HepG2 (cell line): ENCODE data around the gene FAP. TPM values are rescaled to one million over a fixed set of nuclear protein-coding genes. Genes with fewer than 3 reads are reported as not detected.

ENCODE experiments used
- ATAC-seq: fragments of 200-7000 bp; cut with Tn5 transposase; 3 replicates; pipeline ENCODE4 v1.9.1; 2020; ENCODE audit warnings: mild to moderate bottlenecking, moderate library complexity
- BruUV-seq: library from RNA; stranded (reverse); fragments of 400-500 nt; replicated peaks from 2 replicates; lab custom pipeline; 2021; lab: Mats Ljungman, UMichigan
- CTCF ChIA-PET: fragments of 300-600 bp; formaldehyde crosslinking; extraction: SDS; loops from one replicate; lab custom pipeline; 2021; ENCODE audit warnings: low total read pairs, inconsistent platforms, low intra/inter-chr PET ratio; lab: Yijun Ruan, JAX
- POLR2A ChIA-PET: fragments of 350-600 bp; sonication (Branson Sonifier 250); formaldehyde crosslinking; loops from one replicate; lab custom pipeline; 2020; ENCODE audit warnings: antibody characterized with exemption, inconsistent platforms; lab: Yijun Ruan, JAX
- DNase-seq: peaks from one replicate; pipeline ENCODE4 v3.0.0-alpha.2; 2015; ENCODE audit warnings: low spot score
- FAIRE-seq: peaks from 3 replicates; lab custom pipeline; 2011; peaks lifted over from hg19 to GRCh38; lab: Jason Lieb, UNC
- H2AFZ ChIP-seq: one replicate; pipeline ENCODE4 v1.6.1; 2011; ENCODE audit warnings: low read length, inconsistent platforms
- H3K27ac ChIP-seq: fragments of 300-600 bp; 3 replicates; pipeline ENCODE4 v1.8.0; 2011; ENCODE audit warnings: mixed run types, mild to moderate bottlenecking, mixed read lengths, low read length, inconsistent platforms; ENCODE audit not compliant: insufficient read depth; ENCODE audit errors: extremely low read length
- H3K27me3 ChIP-seq, 2 experiments: fragments of 200-600 bp in 1 of 2; 2 replicates in 1 of 2; 3 replicates in 1 of 2; pipeline versions ENCODE4 v1.6.0 to v1.8.0; 2011; ENCODE audit warnings: low read length in 2 of 2, mild to moderate bottlenecking in 2 of 2, moderate library complexity in 2 of 2, inconsistent platforms in 1 of 2; ENCODE audit not compliant: insufficient read depth in 2 of 2, control insufficient read depth in 1 of 2
- H3K36me3 ChIP-seq, 2 experiments: fragments of 200-600 bp in 1 of 2; replicated peaks in 1 of 2; 2 replicates in 1 of 2; 3 replicates in 1 of 2; pipeline versions ENCODE4 v1.5.1 to v1.8.0; 2011; ENCODE audit warnings: low read length in 2 of 2, inconsistent platforms in 1 of 2; ENCODE audit not compliant: insufficient read depth in 2 of 2, control insufficient read depth in 1 of 2
- H3K4me1 ChIP-seq: 2 replicates; pipeline ENCODE4 v1.5.1; 2012; ENCODE audit warnings: low read length, inconsistent platforms; ENCODE audit not compliant: insufficient read depth
- H3K4me2 ChIP-seq: 2 replicates; pipeline ENCODE4 v1.6.0; 2011; ENCODE audit warnings: low read depth, low read length, inconsistent platforms
- H3K4me3 ChIP-seq, 3 experiments: fragments of 200-600 bp in 1 of 3; sonication (generic), shearing (Covaris generic) in 1 of 3; replicated peaks in 1 of 3; 2 replicates each; pipeline ENCODE4 v1.5.1; 2011 to 2016; ENCODE audit warnings: low read length in 3 of 3, inconsistent platforms in 2 of 3, low read depth in 2 of 3, mild to moderate bottlenecking in 2 of 3, control low read depth in 1 of 3, mixed read lengths in 1 of 3; ENCODE audit not compliant: insufficient read depth in 1 of 3
- H3K79me2 ChIP-seq: one replicate; pipeline ENCODE4 v1.6.1; 2011; ENCODE audit warnings: low read length, inconsistent platforms; ENCODE audit not compliant: insufficient read depth
- H3K9ac ChIP-seq: 2 replicates; pipeline ENCODE4 v1.6.0; 2011; ENCODE audit warnings: mild to moderate bottlenecking, low read depth, low read length, inconsistent platforms; ENCODE audit not compliant: insufficient read depth
- H3K9me3 ChIP-seq: 2 replicates; pipeline ENCODE4 v1.5.1; 2012; ENCODE audit warnings: mild to moderate bottlenecking, low read length
- H4K20me1 ChIP-seq: 2 replicates; pipeline ENCODE4 v1.6.0; 2011; ENCODE audit warnings: inconsistent platforms, mild to moderate bottlenecking, low read length, moderate library complexity; ENCODE audit not compliant: insufficient read depth
- ZBTB2 ChIP-seq: sonication (generic); formaldehyde crosslinking; IDR thresholded peaks from 2 replicates; pipeline ENCODE4 v1.8.0; 2022; ENCODE audit warnings: low read depth, missing genetic modification reagents
- ZNF142 ChIP-seq: sonication (generic); formaldehyde crosslinking; IDR thresholded peaks from 2 replicates; pipeline ENCODE4 v1.4.0; 2020; ENCODE audit warnings: missing genetic modification reagents
- WGBS: methylation state at CpG from one replicate; pipeline ENCODE4 v1.1.6; 2017; ENCODE audit warnings: low lambda C conversion rate; 5-methylcytosine and 5-hydroxymethylcytosine counted together
- in situ Hi-C: cut with HindIII; loops from 2 replicates; pipeline ENCODE4 v1.10.0; 2017; ENCODE audit warnings: low pct_unique_long_range_greater_than_20kb; ENCODE audit not compliant: extremely low pct_ligation_motif_present
- intact Hi-C: fragments of 100-400 bp; cut with micrococcal nuclease; formaldehyde crosslinking; loops from one replicate; pipeline ENCODE4 v1.10.0; 2022; ENCODE audit not compliant: unreplicated experiment
- polyA plus RNA-seq, 8 experiments: library from polyadenylated mRNA; depleted of rRNA in 3 of 8; stranded (reverse) in 7 of 8; unstranded in 1 of 8; fragments of >200 nt; fragmentation: Illumina TruSeq in 4 of 8; extraction: Trizol in 4 of 8; gene quantifications; 2 replicates each; pipeline versions ENCODE4 v1.2.1 to v1.2.3, GENCODE V29; 2011 to 2016; ENCODE audit warnings: low read depth in 4 of 8, missing spikeins in 1 of 8, mixed read lengths in 1 of 8; ENCODE audit not compliant: insufficient read depth in 1 of 8
- total RNA-seq, 5 experiments: library from RNA; depleted of rRNA; stranded (reverse); fragments of >200 nt; fragmentation: Illumina TruSeq; extraction: Trizol; gene quantifications; 2 replicates each; pipeline ENCODE4 v1.2.3, GENCODE V29; 2016; ENCODE audit warnings: low read depth in 1 of 5

Gene FAP
- total and polyA plus RNA-seq, 2 of the 13 experiments (the other 11 are each of a cell fraction or from before 2014, with no cell fraction given) = not detected

- intact Hi-C loops = no loop called here
These were observed 42.6 kb downstream of the FAP start for GRCh38 chr2:162200636-162201035.

More at GRCh38 chr2:162200636-162201035, 42.6 kb downstream of the FAP start:
- ATAC-seq (no peak), FAIRE-seq (no peak), DNase-seq (no peak)
- CTCF ChIA-PET = no interaction called here
- Histone ChIP-seq H2AFZ (no peak overlapping the region), H3K27me3 (peaks cover 0 to 17% of the 10 kb centered on the region in 2 experiments; a peak in 2 of 5 replicates), H3K27ac (no peak overlapping the region), H3K9me3 (no peaks in the 10 kb centered on the region), H3K4me3 (no peak overlapping the region), H3K4me2 (no peak overlapping the region), H3K79me2 (no peaks in the 10 kb centered on the region), H3K4me1 (no peaks in the 10 kb centered on the region), H3K9ac (no peak overlapping the region), H3K36me3 (no peaks in the 10 kb centered on the region), H4K20me1 (no peaks in the 10 kb centered on the region)
- in situ Hi-C loops = no loop called here
- WGBS = 0% methylated on average over 1 of the region's 1 CpG
- no TSS peak for BruUV-seq
- POLR2A ChIA-PET = no interaction called here
- TF ChIP-seq ZNF142 (CRISPR knock-in tag) (no peak), ZBTB2 (no peak)
